PC-9 (cell line): ENCODE data around the gene TMOD1. TPM values are rescaled to one million over a fixed set of nuclear protein-coding genes. Genes with fewer than 3 reads are reported as not detected.

Source experiments
- BruUV-seq: library from RNA; stranded (reverse); fragments of 400-500 nt; replicated peaks from 2 replicates; lab custom pipeline; 2021; lab: Mats Ljungman, UMichigan
- CTCF ChIA-PET: fragments of 300-600 bp; sonication (Branson Sonifier 250); formaldehyde crosslinking; loops from one replicate; lab custom pipeline; 2022; ENCODE audit warnings: antibody characterized with exemption; lab: Charles Lee
- POLR2A ChIA-PET: fragments of 300-600 bp; sonication (Branson Sonifier 250); formaldehyde crosslinking; loops from one replicate; lab custom pipeline; 2022; ENCODE audit warnings: antibody characterized with exemption; ENCODE audit not compliant: unreplicated experiment; lab: Charles Lee
- DNase-seq, 2 experiments: peaks; one replicate each; pipeline versions ENCODE4 v3.0.0 to v3.0.0-alpha.2; 2015 to 2022; ENCODE audit warnings: mixed read lengths in 1 of 2
- H2AFZ ChIP-seq: fragments of 200-600 bp; sonication (generic); 2 replicates; pipeline ENCODE4 v1.8.1; 2017; ENCODE audit warnings: antibody characterized with exemption
- H3F3A ChIP-seq: fragments of 200-600 bp; sonication (generic); 2 replicates; pipeline ENCODE4 v1.8.1; 2017; ENCODE audit warnings: antibody characterized with exemption, mild to moderate bottlenecking, low read depth; ENCODE audit not compliant: insufficient read depth
- H3K27ac ChIP-seq: fragments of 200-600 bp; sonication (generic); 2 replicates; pipeline ENCODE4 v1.6.1; 2016; ENCODE audit warnings: mixed run types
- H3K27me3 ChIP-seq: fragments of 200-600 bp; sonication (generic); 2 replicates; pipeline ENCODE4 v1.6.1; 2016; ENCODE audit warnings: low read depth, mixed run types; ENCODE audit not compliant: insufficient read depth
- H3K36me3 ChIP-seq: fragments of 200-600 bp; sonication (generic); 2 replicates; pipeline ENCODE4 v1.6.1; 2016; ENCODE audit warnings: low read depth, mixed run types
- H3K4me1 ChIP-seq: fragments of 200-600 bp; sonication (generic); replicated peaks from 2 replicates; pipeline ENCODE4 v1.6.1; 2016; ENCODE audit warnings: mixed run types; ENCODE audit not compliant: insufficient read depth
- H3K4me2 ChIP-seq: fragments of 200-600 bp; sonication (generic); 2 replicates; pipeline ENCODE4 v1.6.1; 2017; ENCODE audit warnings: mixed run types
- H3K4me3 ChIP-seq: fragments of 200-600 bp; sonication (generic); 2 replicates; pipeline ENCODE4 v1.6.1; 2016; ENCODE audit warnings: mixed run types
- H3K79me2 ChIP-seq: fragments of 200-600 bp; sonication (generic); 2 replicates; pipeline ENCODE4 v1.6.1; 2017; ENCODE audit warnings: low read depth, mixed run types
- H3K9me2 ChIP-seq: fragments of 200-600 bp; sonication (generic); 2 replicates; pipeline ENCODE4 v1.8.1; 2017; ENCODE audit warnings: mild to moderate bottlenecking; ENCODE audit not compliant: insufficient read depth
- H3K9me3 ChIP-seq: fragments of 200-600 bp; sonication (generic); 2 replicates; pipeline ENCODE4 v1.8.1; 2016; ENCODE audit warnings: low read depth; ENCODE audit not compliant: insufficient read depth
- H4K20me1 ChIP-seq: fragments of 200-600 bp; sonication (generic); 2 replicates; pipeline ENCODE4 v1.8.1; 2017; ENCODE audit not compliant: insufficient read depth
- EZH2 ChIP-seq: fragments of 200-600 bp; sonication (generic); IDR thresholded peaks from 2 replicates; pipeline ENCODE4 v1.8.0; 2017; ENCODE audit warnings: antibody characterized with exemption, low read depth
- intact Hi-C: fragments of 100-400 bp; cut with micrococcal nuclease; formaldehyde crosslinking; loops from one replicate; pipeline ENCODE4 v1.10.0; 2022; ENCODE audit not compliant: unreplicated experiment
- total RNA-seq: library from RNA; stranded (reverse); gene quantifications from 2 replicates; pipeline ENCODE4 v1.2.3, GENCODE V29; 2021
- TF ChIP-seq, protein P1 (sequence below): fragments of 200-600 bp; sonication (generic); conservative IDR thresholded peaks from 2 replicates; pipeline ENCODE4 v1.6.1; 2017; ENCODE audit warnings: mixed run types, antibody characterized with exemption, mild to moderate bottlenecking, moderate library complexity

Gene TMOD1
- total RNA-seq, 1 experiment from 2014 or later: 6.8 TPM

DNA sequence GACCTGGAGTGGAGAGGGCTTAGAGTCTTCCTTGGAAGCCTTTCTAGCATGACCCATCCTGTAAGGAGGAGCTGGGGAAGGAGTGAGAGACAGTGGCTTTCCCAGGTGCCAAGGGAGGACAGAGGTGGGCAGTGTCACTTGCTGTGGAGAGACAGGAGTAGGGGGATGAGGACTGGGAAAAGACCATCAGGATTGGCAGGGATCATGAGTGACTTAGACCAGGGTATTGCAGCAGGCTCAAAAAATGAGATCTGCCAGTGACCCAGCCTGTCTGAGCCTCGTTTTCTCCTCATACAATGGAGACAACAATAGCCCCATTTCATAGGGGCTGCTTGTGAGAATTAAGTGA, 2.4 kb downstream of the TMOD1 start:
- H3F3A ChIP-seq: peaks cover 10% of the 10 kb centered on the region; the same call in 1 of the 2 replicates
- DNase-seq: no peak
- no peak for TF ChIP-seq EZH2
- TF ChIP-seq, protein P1, sequence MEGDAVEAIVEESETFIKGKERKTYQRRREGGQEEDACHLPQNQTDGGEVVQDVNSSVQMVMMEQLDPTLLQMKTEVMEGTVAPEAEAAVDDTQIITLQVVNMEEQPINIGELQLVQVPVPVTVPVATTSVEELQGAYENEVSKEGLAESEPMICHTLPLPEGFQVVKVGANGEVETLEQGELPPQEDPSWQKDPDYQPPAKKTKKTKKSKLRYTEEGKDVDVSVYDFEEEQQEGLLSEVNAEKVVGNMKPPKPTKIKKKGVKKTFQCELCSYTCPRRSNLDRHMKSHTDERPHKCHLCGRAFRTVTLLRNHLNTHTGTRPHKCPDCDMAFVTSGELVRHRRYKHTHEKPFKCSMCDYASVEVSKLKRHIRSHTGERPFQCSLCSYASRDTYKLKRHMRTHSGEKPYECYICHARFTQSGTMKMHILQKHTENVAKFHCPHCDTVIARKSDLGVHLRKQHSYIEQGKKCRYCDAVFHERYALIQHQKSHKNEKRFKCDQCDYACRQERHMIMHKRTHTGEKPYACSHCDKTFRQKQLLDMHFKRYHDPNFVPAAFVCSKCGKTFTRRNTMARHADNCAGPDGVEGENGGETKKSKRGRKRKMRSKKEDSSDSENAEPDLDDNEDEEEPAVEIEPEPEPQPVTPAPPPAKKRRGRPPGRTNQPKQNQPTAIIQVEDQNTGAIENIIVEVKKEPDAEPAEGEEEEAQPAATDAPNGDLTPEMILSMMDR: no peak
- H3K9me2 ChIP-seq: no peaks in the 10 kb centered on the region
- H3K4me1 ChIP-seq: peaks cover 4% of the 10 kb centered on the region; the same call in 1 of the 2 replicates
- BruUV-seq: no TSS peak
- ChIA-PET POLR2A (no interaction called here), CTCF (interaction anchor here (1.2 kb wide), 1 partner anchor 35 kb away, joined by 3 read pairs; no protein-coding TSS in a partner anchor)
- H3K27ac ChIP-seq: no peak overlapping the region
- no peak overlapping the region for H2AFZ ChIP-seq
- H3K9me3 ChIP-seq: no peaks in the 10 kb centered on the region
- H3K79me2 ChIP-seq: no peaks in the 10 kb centered on the region; the same call in 1 of the 2 replicates
- no peak overlapping the region for H3K4me2 ChIP-seq
- H3K36me3 ChIP-seq: no peaks in the 10 kb centered on the region
- no peaks in the 10 kb centered on the region for H3K27me3 ChIP-seq
- intact Hi-C loops: loop anchor here (5.0 kb wide), 1 partner anchor 43 kb away; no protein-coding TSS in a partner anchor
- H3K4me3 ChIP-seq: no peak overlapping the region
- no peaks in the 10 kb centered on the region for H4K20me1 ChIP-seq

DNA sequence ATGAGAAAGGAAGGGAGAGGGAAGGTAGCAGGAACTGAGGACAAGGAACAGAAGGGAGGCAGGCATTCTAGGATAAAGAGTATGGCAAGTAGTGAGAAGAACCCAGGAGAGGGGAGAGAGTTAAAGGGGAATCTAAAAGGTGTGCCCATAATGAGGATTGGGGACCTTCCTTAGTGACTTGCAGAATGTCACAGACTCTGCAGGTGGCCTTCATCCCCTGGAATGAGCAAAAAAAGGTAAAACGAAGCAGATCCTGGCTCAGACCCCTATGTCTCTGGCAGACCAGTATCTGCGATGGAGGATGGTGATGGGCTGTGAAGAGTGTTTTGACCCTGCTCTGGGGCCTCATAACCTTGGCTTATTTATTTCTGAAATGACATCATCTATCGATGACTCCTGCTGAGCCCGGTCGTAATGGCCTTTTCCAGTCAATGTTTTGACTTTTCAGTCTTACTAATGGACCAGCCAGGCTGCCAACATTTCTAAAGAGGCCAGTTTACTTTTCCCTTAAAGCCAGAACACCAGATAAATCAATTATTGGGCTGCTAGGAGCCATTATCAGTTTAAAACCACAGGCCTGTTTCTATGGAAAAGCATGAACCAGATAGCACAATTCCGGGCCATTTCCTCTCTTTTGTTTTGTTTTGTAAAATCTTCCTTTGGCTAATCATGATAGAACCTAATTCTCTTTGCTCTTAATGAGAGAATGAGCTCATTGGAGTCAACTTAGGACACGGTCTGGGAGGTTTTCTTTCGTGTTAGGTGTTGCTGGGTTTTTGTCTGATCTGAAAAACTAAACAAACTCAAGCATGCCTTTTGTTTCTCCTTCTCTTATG, 3.1 kb downstream of the TMOD1 start:
- POLR2A ChIA-PET: no interaction called here
- intact Hi-C loops: loop anchor here (5.0 kb wide), 1 partner anchor 43 kb away; no protein-coding TSS in a partner anchor
- H3K4me2 ChIP-seq: no peak overlapping the region
- no peak overlapping the region for H3K27ac ChIP-seq
- CTCF ChIA-PET: interaction anchor here (0.7 to 1.2 kb wide), 2 partner anchors 19 to 36 kb away, joined by 3 read pairs; no protein-coding TSS in a partner anchor
- no peak overlapping the region for H3K4me3 ChIP-seq
- H3K27me3 ChIP-seq: no peaks in the 10 kb centered on the region
- peaks cover 10% of the 10 kb centered on the region; the same call in 1 of the 2 replicates for H3F3A ChIP-seq
- no peaks in the 10 kb centered on the region for H3K9me2 ChIP-seq
- no TSS peak for BruUV-seq
- peaks cover 4% of the 10 kb centered on the region; the same call in 1 of the 2 replicates for H3K4me1 ChIP-seq
- no peaks in the 10 kb centered on the region for H3K36me3 ChIP-seq
- TF ChIP-seq, protein P1: no peak
- no peak for TF ChIP-seq EZH2
- H4K20me1 ChIP-seq: no peaks in the 10 kb centered on the region
- no peak overlapping the region for H2AFZ ChIP-seq
- H3K79me2 ChIP-seq: no peaks in the 10 kb centered on the region; the same call in 1 of the 2 replicates
- no peak for DNase-seq
- no peaks in the 10 kb centered on the region for H3K9me3 ChIP-seq

DNA sequence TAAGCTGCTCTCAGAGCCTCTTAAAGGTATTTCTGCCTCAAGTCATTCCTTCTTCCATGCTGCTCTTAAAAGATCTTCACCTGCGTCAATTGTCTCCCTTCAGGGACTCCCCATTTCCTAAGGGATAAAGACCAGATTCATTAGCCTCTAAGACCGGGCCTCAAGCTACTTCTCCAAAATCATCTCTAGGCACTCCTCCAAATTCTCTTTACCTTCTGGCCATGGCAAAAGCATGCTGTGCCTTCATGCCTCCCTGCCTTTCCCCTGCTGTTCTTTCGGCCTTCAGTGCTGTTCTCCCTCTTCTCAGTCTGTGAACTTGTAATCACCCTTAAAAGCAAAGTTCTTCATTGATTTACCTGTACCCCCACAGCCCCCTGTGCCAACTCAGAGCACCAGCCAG, 4.4 kb downstream of the TMOD1 start:
- ChIA-PET POLR2A (no interaction called here), CTCF (no interaction called here)
- Histone ChIP-seq H3K36me3 (no peaks in the 10 kb centered on the region), H3K27me3 (no peaks in the 10 kb centered on the region), H3K27ac (no peak overlapping the region), H4K20me1 (no peaks in the 10 kb centered on the region), H3K79me2 (no peaks in the 10 kb centered on the region; the same call in 1 of the 2 replicates), H3K9me3 (no peaks in the 10 kb centered on the region), H3K9me2 (no peaks in the 10 kb centered on the region), H3F3A (peaks cover 5% of the 10 kb centered on the region), H2AFZ (no peak overlapping the region), H3K4me2 (no peak overlapping the region), H3K4me3 (no peak overlapping the region), H3K4me1 (0 out of 2 replicates have a peak, but pooled peaks cover 9% of the 10 kb centered on the region)
- no TSS peak for BruUV-seq
- DNase-seq: no peak
- no peak for TF ChIP-seq EZH2
- TF ChIP-seq, protein P1: no peak
- intact Hi-C loops: no loop called here
